ENCODE measurements around the gene C12orf57. TPM values are rescaled to one million over a fixed set of nuclear protein-coding genes. Genes with fewer than 3 reads are reported as not detected.

C12orf57 gene
- polyA plus RNA-seq, 12 donors: 107 to 185 (median 136) TPM; not detected in 1

GRCh38 chr12:6934110-6934509 lies 9.7 kb upstream of the C12orf57 start:
- DNase-seq: no peak

GRCh38 chr12:6935371-6936193 lies 8.2 kb upstream of the C12orf57 start:
- no peak for DNase-seq

GRCh38 chr12:6936194-6936635 lies 7.6 kb upstream of the C12orf57 start:
- DNase-seq: no peak

DNA sequence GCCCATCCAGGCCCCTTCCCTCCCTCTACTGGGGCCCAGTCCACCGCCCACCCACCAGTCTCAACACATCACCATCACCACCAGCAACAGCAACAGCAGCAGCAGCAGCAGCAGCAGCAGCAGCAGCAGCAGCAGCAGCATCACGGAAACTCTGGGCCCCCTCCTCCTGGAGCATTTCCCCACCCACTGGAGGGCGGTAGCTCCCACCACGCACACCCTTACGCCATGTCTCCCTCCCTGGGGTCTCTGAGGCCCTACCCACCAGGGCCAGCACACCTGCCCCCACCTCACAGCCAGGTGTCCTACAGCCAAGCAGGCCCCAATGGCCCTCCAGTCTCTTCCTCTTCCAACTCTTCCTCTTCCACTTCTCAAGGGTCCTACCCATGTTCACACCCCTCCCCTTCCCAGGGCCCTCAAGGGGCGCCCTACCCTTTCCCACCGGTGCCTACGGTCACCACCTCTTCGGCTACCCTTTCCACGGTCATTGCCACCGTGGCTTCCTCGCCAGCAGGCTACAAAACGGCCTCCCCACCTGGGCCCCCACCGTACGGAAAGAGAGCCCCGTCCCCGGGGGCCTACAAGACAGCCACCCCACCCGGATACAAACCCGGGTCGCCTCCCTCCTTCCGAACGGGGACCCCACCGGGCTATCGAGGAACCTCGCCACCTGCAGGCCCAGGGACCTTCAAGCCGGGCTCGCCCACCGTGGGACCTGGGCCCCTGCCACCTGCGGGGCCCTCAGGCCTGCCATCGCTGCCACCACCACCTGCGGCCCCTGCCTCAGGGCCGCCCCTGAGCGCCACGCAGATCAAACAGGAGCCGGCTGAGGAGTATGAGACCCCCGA lies 7.0 kb upstream of the C12orf57 start:
- DNase-seq: no peak

DNA sequence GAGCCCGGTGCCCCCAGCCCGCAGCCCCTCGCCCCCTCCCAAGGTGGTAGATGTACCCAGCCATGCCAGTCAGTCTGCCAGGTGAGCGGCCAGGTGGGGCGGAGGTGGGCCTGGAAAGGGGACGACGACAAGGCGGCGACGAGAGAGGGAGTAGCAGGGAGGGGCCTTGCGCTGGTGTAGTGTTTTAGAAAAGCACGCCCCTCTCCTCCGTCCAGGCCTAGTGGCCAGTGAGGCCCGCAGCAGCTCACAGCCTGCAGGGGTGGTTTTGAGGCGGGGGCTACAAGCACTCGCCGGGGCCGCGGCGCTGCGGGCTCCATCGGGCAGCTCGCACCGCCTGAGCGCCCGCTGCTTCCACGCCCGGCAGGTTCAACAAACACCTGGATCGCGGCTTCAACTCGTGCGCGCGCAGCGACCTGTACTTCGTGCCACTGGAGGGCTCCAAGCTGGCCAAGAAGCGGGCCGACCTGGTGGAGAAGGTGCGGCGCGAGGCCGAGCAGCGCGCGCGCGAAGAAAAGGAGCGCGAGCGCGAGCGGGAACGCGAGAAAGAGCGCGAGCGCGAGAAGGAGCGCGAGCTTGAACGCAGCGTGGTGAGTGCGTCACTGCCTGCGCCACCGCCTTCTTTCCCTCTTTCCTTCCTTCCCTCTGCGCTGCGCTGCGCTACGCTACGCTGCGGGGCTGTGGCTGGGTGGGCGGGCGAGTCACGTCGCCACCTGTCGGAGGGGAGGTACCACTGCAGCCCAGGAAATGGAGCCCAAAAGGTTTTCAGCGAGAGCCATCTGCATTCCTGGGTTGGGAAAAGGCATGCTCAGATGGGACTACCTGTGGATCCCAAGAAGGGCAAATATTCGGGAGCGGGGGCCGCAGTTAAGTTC lies 6.1 kb upstream of the C12orf57 start:
- DNase-seq: peak; percentile 96

DNA sequence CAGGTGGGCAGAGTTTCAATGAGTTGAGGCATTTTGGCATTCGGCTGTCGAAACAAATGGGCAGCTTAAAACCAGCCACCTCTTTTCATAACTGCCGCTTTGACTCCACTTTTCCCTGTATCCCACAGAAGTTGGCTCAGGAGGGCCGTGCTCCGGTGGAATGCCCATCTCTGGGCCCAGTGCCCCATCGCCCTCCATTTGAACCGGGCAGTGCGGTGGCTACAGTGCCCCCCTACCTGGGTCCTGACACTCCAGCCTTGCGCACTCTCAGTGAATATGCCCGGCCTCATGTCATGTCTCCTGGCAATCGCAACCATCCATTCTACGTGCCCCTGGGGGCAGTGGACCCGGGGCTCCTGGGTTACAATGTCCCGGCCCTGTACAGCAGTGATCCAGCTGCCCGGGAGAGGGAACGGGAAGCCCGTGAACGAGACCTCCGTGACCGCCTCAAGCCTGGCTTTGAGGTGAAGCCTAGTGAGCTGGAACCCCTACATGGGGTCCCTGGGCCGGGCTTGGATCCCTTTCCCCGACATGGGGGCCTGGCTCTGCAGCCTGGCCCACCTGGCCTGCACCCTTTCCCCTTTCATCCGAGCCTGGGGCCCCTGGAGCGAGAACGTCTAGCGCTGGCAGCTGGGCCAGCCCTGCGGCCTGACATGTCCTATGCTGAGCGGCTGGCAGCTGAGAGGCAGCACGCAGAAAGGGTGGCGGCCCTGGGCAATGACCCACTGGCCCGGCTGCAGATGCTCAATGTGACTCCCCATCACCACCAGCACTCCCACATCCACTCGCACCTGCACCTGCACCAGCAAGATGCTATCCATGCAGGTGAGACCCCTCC lies 5.2 kb upstream of the C12orf57 start:
- DNase-seq: no peak

DNA sequence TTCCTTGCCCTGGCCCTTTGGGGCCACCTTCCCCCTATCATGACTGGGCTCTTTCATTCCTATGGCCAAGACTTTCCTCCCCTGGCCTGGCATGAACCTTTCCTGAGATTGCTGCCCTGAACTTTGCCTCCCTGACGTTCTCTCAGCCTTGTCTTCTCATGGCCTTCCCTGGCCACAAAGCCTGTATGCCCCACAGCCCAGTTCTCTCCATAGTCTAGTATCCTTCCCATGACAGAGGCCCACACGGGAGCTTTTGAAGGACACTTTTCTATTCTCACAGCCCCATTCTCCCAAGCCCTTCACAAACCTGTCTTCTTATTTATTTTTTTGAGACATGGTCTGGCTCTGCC lies 4.7 kb upstream of the C12orf57 start:
- no peak for DNase-seq

DNA sequence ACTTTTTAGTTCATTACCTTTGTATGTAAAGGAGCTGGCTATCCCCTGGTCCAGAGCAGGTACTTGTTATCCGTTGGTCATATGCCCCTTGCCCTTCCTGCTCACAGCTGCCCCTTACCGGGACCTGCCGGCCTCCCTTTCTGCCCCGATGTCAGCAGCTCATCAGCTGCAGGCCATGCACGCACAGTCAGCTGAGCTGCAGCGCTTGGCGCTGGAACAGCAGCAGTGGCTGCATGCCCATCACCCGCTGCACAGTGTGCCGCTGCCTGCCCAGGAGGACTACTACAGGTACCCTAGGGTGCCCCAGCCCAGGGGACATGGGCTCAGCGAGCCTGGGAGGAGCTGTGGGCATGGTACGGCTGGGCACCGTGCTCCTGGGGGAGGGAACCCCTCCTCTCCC lies 2.6 kb upstream of the C12orf57 start:
- no peak for DNase-seq

DNA sequence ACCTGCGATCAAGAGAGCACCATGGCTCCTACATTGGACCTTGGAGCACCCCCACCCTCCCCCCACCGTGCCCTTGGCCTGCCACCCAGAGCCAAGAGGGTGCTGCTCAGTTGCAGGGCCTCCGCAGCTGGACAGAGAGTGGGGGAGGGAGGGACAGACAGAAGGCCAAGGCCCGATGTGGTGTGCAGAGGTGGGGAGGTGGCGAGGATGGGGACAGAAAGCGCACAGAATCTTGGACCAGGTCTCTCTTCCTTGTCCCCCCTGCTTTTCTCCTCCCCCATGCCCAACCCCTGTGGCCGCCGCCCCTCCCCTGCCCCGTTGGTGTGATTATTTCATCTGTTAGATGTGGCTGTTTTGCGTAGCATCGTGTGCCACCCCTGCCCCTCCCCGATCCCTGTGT lies 2.0 kb upstream of the C12orf57 start:
- DNase-seq: no peak

DNA sequence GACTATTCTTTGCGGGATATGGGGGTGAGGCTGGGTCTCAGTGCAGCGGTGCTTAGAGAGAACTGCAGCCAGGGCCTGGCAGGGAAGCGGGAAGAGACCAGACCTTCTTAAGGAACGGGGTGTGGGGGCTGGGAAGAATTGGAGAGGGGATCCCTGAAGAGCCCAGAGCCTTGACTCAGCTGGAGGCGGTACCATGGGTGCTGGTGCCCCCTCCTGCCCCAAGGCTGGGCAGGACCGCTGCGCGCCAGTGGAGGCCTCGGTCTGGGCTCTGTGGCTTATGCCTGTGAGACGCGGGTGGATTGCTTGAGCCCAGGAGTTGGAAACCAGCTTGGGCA lies 1.5 kb upstream of the C12orf57 start:
- DNase-seq: no peak

DNA sequence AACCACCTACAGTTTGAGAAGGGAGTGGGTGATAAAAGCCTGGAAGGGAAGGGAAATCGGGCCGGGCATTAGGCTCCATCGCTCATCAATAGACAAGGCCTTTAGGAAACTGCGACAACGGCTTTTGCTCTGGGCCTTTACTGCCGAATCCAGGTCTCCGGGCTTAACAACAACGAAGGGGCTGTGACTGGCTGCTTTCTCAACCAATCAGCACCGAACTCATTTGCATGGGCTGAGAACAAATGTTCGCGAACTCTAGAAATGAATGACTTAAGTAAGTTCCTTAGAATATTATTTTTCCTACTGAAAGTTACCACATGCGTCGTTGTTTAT lies 467 bp upstream of the C12orf57 start:
- peak; percentile 88 for DNase-seq

DNA sequence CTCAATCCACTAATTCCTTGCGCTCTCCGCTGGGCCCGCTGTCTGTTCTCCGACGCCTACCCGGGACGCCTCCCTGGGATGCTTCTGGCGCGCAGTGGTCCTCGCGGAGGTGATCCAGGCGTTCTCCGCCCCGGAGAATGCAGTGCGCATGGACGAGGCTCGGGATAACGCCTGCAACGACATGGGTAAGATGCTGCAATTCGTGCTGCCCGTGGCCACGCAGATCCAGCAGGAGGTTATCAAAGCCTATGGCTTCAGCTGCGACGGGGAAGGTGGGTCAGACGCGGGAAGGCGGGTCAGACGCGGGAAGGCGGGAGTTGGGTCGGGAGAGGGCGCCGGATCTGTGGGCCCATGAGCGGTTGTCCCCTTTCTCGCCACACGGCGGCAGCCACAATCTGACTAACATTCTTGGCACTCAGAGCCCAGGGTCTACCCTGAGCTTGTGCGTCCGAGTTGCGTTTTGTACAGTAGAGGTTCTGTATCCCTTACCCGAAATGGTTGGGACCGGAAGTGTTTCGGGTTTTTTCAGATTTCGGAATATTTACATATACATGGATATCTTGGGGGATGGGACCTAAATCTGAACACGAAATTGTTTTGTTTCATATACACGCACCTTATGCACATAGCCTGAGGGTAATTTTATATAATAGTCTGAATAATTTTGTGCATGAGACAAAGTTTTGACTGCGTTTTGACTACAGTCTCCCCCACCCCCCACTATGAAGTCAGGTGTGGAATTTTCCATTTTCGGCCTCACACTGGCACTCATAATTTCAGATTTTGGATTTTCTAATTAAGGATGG lies 762 bp downstream of the C12orf57 start:
- DNase-seq: peak; percentile 95

DNA sequence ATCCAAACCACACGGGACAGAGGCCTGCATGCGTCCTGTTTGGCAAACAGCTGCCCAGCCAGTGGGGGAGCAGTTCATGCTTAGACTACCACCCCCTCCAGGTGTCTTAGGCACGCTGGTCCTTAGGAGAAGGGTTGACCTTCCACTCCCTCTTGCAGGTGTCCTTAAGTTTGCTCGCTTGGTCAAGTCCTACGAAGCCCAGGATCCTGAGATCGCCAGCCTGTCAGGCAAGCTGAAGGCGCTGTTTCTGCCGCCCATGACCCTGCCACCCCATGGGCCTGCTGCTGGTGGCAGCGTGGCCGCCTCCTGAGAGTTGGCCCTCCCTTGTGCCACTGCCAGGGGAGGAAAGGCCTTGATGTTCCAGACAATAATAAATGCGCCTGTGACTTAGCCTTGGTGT lies 1.8 kb downstream of the C12orf57 start:
- no peak for DNase-seq

- no peak for DNase-seq
Observed at GRCh38 chr12:6946033-6946919, 2.5 kb downstream of the C12orf57 start.

- no peak for DNase-seq
Observed at GRCh38 chr12:6946920-6947374, 3.1 kb downstream of the C12orf57 start.

DNA sequence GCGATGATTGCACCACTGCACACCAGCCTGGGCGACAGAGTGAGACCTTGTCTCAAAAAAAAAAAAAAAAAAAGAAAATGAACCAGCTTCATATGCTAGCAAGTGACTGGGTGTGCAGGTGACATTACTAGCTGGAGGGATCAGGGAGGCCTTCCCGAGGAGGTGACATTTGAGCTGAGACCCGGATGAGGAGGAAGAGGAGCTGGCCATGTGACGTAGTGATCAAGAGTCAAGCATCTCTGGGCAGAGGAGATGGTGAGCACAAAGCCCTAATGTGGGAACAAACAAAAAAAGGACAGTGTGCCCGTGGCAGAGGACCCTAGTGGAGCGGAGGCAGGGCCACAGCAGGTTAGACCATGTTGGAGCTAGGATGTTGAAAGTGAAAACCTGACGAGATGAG lies 3.8 kb downstream of the C12orf57 start:
- DNase-seq: no peak

- DNase-seq: no peak
Observed at GRCh38 chr12:6948873-6949594, 5.2 kb downstream of the C12orf57 start.

GRCh38 chr12:6950401-6950801 lies 6.6 kb downstream of the C12orf57 start:
- no peak for DNase-seq

Measured in muscle of arm (tissue), 12 donors.